ENCODE results near the gene SELENOS. TPM values are rescaled to one million over a fixed set of nuclear protein-coding genes. Genes with fewer than 3 reads are reported as not detected.
A peak's percentile ranks its signal among the peaks of the same experiment; 100 is the strongest.

SELENOS gene
- polyA plus RNA-seq, 2 of the 4 experiments (the other 2 are of a cell fraction), result 97.9 to 184 TPM

DNA sequence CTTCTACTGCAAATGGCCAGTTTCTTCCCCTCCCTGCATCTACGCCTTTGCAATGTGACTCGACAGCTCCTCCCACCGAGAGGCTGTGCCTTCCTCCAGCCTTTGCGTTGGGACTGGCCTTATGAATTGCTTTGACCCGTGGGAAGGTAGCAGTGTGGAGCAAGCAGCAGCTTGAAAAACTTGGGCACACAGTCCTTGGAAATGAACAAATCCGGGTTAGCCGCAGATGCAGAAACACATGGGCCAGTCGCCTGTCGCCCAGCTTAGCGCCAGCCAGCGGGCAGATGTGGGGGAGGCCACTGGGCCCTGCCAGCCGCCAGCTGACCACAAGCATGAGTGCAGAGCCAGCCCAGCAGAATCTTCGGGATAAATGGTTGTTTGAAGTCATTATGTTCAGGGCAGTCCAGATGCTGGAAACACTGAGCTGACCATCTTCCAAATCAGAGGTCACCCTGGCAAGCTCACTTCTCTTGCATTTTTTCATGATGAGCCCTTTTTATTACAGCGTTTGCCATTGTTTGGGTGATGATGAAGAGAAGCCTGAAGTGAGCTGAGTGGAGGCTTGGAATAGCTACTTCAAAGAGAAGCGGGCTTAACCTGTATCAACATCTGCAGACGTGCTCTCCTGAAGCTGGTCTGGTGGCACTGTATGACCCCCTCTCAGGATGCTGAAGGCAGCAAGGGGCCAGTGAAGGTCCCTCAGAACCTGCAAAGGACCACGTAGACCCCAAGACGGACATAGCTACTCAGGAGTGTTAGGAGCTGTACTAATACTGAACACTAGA lies 9.8 kb downstream of the SELENOS start:
- Histone ChIP-seq H3K9me3 (no peaks in the 10 kb centered on the region), H3K4me2 (no peak overlapping the region), H3K4me1 (no peaks in the 10 kb centered on the region), H3K4me3 (no peak overlapping the region), H3K27ac (no peak overlapping the region)
- DNase-seq (ENCODE audit: low read depth in 1 of 2, low spot score in 1 of 2) (no peak), ATAC-seq (peak; percentile 10 to 33; a peak in 5 of 6 replicates), FAIRE-seq (no peak)
- ChIA-PET CTCF (interaction anchor here (0.7 to 6.4 kb wide), 16 partner anchors 9 to 388 kb away, joined by 3 to 66 read pairs (median 4); no protein-coding TSS in a partner anchor), POLR2A (interaction anchor here (1.1 to 1.3 kb wide), 2 partner anchors 15 to 23 kb away, joined by 3 to 5 read pairs; partner anchors contain the start of gene CHSY1)
- WGBS (ENCODE audit: missing lambda C conversion rate), result 81% methylated on average over 18 of the region's 18 CpGs
- peak; percentile 64; the same call in 1 of the 2 replicates for TF ChIP-seq POLR2AphosphoS2 (conservative IDR thresholded peaks at IDR 0.05; ENCODE audit: low read length)
- TF ChIP-seq, protein P1, sequence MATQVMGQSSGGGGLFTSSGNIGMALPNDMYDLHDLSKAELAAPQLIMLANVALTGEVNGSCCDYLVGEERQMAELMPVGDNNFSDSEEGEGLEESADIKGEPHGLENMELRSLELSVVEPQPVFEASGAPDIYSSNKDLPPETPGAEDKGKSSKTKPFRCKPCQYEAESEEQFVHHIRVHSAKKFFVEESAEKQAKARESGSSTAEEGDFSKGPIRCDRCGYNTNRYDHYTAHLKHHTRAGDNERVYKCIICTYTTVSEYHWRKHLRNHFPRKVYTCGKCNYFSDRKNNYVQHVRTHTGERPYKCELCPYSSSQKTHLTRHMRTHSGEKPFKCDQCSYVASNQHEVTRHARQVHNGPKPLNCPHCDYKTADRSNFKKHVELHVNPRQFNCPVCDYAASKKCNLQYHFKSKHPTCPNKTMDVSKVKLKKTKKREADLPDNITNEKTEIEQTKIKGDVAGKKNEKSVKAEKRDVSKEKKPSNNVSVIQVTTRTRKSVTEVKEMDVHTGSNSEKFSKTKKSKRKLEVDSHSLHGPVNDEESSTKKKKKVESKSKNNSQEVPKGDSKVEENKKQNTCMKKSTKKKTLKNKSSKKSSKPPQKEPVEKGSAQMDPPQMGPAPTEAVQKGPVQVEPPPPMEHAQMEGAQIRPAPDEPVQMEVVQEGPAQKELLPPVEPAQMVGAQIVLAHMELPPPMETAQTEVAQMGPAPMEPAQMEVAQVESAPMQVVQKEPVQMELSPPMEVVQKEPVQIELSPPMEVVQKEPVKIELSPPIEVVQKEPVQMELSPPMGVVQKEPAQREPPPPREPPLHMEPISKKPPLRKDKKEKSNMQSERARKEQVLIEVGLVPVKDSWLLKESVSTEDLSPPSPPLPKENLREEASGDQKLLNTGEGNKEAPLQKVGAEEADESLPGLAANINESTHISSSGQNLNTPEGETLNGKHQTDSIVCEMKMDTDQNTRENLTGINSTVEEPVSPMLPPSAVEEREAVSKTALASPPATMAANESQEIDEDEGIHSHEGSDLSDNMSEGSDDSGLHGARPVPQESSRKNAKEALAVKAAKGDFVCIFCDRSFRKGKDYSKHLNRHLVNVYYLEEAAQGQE (IDR thresholded peaks at IDR 0.05), result no peak

GRCh38 chr15:101266787-101267186 lies 10.5 kb downstream of the SELENOS start:
- no peak overlapping the region for H3K4me3 ChIP-seq
- H3K4me1 ChIP-seq, result no peaks in the 10 kb centered on the region
- H3K27ac ChIP-seq, result no peak overlapping the region
- POLR2A ChIA-PET, result no interaction called here
- no peak for TF ChIP-seq ESRRA (IDR thresholded peaks at IDR 0.05; ENCODE audit: borderline replicate concordance, low read length)
- no peak for TF ChIP-seq HEYL (CRISPR knock-in tag; IDR thresholded peaks at IDR 0.05)
- no peak for TF ChIP-seq HES2 (IDR thresholded peaks at IDR 0.05)
- no peak for TF ChIP-seq RAD21 (conservative IDR thresholded peaks at IDR 0.05 in 1 of 2, IDR thresholded peaks at IDR 0.05 in 1 of 2)
- no peak for TF ChIP-seq ZNF302 (CRISPR knock-in tag; IDR thresholded peaks at IDR 0.05)
- TF ChIP-seq RCOR1 (IDR thresholded peaks at IDR 0.05; ENCODE audit: low read depth, low read length), result no peak
- no peak for TF ChIP-seq FOSL2 (IDR thresholded peaks at IDR 0.05)
- no peak for TF ChIP-seq FOSL2 (CRISPR knock-in tag; IDR thresholded peaks at IDR 0.05)
- TF ChIP-seq USF2 (IDR thresholded peaks at IDR 0.05), result no peak
- no peak for TF ChIP-seq RFX5 (IDR thresholded peaks at IDR 0.05)
- TF ChIP-seq CHD2 (IDR thresholded peaks at IDR 0.05; ENCODE audit: low read length, partially characterized antibody), result no peak
- TF ChIP-seq EHMT2 (IDR thresholded peaks at IDR 0.05; ENCODE audit: low read depth), result no peak
- no peak for TF ChIP-seq CEBPB (IDR thresholded peaks at IDR 0.05)
- H3K9me3 ChIP-seq, result no peaks in the 10 kb centered on the region
- no peak for FAIRE-seq
- WGBS (ENCODE audit: missing lambda C conversion rate), result 83% methylated on average over 9 of the region's 9 CpGs
- no peak overlapping the region for H3K4me2 ChIP-seq
- peak; percentile 10 to 12; a peak in 3 of 6 replicates for ATAC-seq
- no peak for DNase-seq (ENCODE audit: low read depth in 1 of 2, low spot score in 1 of 2)
- CTCF ChIA-PET, result interaction anchor here (0.6 to 6.4 kb wide), 9 partner anchors 9 to 389 kb away, joined by 3 to 66 read pairs (median 4); no protein-coding TSS in a partner anchor

DNA sequence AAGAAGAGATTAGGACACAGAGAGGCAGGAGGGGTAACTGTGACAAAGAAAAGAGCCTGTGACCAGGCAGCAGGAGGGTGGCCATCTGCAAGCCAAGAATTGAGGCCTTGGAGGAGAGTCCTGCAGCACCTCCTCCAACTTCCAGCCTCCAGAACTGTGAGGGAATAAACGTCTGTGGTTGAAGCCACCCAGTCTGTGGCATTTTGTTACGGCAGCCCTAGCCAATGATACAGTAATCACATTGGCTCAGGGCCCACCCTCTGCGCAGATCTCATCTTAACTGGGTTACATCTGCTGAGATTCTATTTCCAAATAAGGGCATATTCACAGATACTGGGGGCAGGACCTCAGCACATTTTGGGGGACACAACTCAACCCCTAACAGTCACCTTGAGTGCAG lies 11.3 kb downstream of the SELENOS start:
- no peaks in the 10 kb centered on the region for H3K4me1 ChIP-seq
- H3K4me3 ChIP-seq, result no peak overlapping the region
- H3K27ac ChIP-seq, result no peak overlapping the region
- no peak overlapping the region for H3K4me2 ChIP-seq
- DNase-seq (ENCODE audit: low read depth in 1 of 2, low spot score in 1 of 2) (no peak), ATAC-seq (0 out of 6 replicates have a peak, but pooled peaks of 1 of the 2 experiments have one; percentile 0), FAIRE-seq (no peak)
- ChIA-PET CTCF (interaction anchor here (1.3 to 6.4 kb wide), 2 partner anchors 9 to 178 kb away, joined by 3 to 66 read pairs; no protein-coding TSS in a partner anchor), POLR2A (no interaction called here)
- H3K9me3 ChIP-seq, result no peaks in the 10 kb centered on the region
- 70% methylated on average over 3 of the region's 3 CpGs for WGBS (ENCODE audit: missing lambda C conversion rate)
- TF ChIP-seq FOSB (CRISPR knock-in tag; IDR thresholded peaks at IDR 0.05) (no peak), ESRRA (IDR thresholded peaks at IDR 0.05; ENCODE audit: borderline replicate concordance, low read length) (no peak), RAD21 (conservative IDR thresholded peaks at IDR 0.05 in 1 of 2, IDR thresholded peaks at IDR 0.05 in 1 of 2) (no peak), USF2 (IDR thresholded peaks at IDR 0.05) (no peak), HOXA7 (CRISPR knock-in tag; IDR thresholded peaks at IDR 0.05) (no peak), SMC3 (IDR thresholded peaks at IDR 0.05) (no peak), HES2 (IDR thresholded peaks at IDR 0.05) (no peak), EHF (CRISPR knock-in tag; IDR thresholded peaks at IDR 0.05) (no peak), ZFP36 (IDR thresholded peaks at IDR 0.05; ENCODE audit: borderline replicate concordance, partially characterized antibody) (no peak), SREBF2 (IDR thresholded peaks at IDR 0.05) (no peak), NFE2L2 (conservative IDR thresholded peaks at IDR 0.05; ENCODE audit: low read length) (no peak), PHF8 (IDR thresholded peaks at IDR 0.05; ENCODE audit: borderline replicate concordance, low read depth) (no peak)
- TF ChIP-seq, protein P2, sequence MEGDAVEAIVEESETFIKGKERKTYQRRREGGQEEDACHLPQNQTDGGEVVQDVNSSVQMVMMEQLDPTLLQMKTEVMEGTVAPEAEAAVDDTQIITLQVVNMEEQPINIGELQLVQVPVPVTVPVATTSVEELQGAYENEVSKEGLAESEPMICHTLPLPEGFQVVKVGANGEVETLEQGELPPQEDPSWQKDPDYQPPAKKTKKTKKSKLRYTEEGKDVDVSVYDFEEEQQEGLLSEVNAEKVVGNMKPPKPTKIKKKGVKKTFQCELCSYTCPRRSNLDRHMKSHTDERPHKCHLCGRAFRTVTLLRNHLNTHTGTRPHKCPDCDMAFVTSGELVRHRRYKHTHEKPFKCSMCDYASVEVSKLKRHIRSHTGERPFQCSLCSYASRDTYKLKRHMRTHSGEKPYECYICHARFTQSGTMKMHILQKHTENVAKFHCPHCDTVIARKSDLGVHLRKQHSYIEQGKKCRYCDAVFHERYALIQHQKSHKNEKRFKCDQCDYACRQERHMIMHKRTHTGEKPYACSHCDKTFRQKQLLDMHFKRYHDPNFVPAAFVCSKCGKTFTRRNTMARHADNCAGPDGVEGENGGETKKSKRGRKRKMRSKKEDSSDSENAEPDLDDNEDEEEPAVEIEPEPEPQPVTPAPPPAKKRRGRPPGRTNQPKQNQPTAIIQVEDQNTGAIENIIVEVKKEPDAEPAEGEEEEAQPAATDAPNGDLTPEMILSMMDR (IDR thresholded peaks at IDR 0.05), result no peak
